Activated naive CD8-positive, alpha-beta T cell (primary cell): ENCODE measurements around the gene BCL2L11.
A peak's percentile ranks its signal among the peaks of the same experiment; 100 is the strongest.

Experiments
- H3K27ac Mint-ChIP-seq: one replicate; pipeline ENCODE4 v1.8.0; 2021; ENCODE audit warnings: mixed read lengths
- H3K27me3 Mint-ChIP-seq: one replicate; pipeline ENCODE4 v1.8.0; 2021; ENCODE audit warnings: mixed read lengths
- H3K36me3 Mint-ChIP-seq: one replicate; pipeline ENCODE4 v1.8.0; 2021; ENCODE audit warnings: mixed read lengths
- H3K4me1 Mint-ChIP-seq: one replicate; pipeline ENCODE4 v1.8.0; 2021; ENCODE audit warnings: low read depth, mixed read lengths
- H3K4me3 Mint-ChIP-seq: one replicate; pipeline ENCODE4 v1.8.0; 2021; ENCODE audit warnings: mild to moderate bottlenecking, mixed read lengths
- H3K9me3 Mint-ChIP-seq: one replicate; pipeline ENCODE4 v1.8.0; 2021; ENCODE audit warnings: low read depth, mixed read lengths

BCL2L11 gene

DNA sequence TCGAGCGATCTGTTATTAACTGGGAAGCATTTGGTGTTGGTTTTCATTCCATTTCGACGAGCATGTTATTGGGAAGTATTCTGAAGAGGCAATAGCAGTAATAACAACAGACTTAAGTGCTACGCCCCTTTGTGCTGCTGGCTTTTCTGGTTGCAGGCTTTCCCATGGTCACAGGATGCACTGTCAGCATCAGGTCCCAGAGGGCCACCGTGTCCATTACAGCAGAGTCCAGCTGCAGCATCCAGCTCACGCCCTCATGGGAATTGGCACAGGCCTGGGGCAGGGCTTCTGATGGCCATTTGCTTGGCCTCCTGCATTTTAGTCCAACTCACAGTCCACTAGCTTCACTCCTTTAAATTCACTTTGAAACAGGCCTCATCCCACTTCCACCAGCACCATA lies 44.4 kb downstream of the BCL2L11 start:
- H3K36me3 Mint-ChIP-seq, result peaks cover 15% of the 10 kb centered on the region
- H3K27me3 Mint-ChIP-seq, result no peaks in the 10 kb centered on the region
- peaks cover 47% of the 10 kb centered on the region for H3K4me1 Mint-ChIP-seq

DNA sequence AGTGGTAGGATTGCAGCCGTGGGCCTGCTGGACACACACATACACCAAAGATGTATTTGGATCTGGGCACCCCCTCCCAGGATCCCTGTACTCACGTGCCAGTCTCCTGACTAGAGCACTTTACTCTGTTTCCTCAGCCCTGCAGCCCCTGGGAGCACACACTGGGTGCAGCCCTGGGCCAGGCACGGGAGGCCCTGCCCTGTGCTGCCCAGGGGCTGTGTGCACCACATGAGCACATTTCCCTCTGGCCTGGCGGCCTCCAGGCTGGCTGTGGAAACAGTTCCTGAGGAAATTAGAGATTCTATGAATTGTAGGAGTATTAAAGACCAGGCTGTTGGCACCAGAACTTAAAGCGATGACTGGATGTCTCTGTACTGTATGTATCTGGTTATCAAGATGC lies 45.4 kb downstream of the BCL2L11 start:
- no peaks in the 10 kb centered on the region for H3K27me3 Mint-ChIP-seq
- H3K4me3 Mint-ChIP-seq, result no peak overlapping the region
- H3K36me3 Mint-ChIP-seq, result peaks cover 11% of the 10 kb centered on the region

More for the DNA sequence above, 44.4 kb downstream of the BCL2L11 start:
- H3K27ac Mint-ChIP-seq, result no peak overlapping the region
- no peaks in the 10 kb centered on the region for H3K9me3 Mint-ChIP-seq
- no peak overlapping the region for H3K4me3 Mint-ChIP-seq

DNA sequence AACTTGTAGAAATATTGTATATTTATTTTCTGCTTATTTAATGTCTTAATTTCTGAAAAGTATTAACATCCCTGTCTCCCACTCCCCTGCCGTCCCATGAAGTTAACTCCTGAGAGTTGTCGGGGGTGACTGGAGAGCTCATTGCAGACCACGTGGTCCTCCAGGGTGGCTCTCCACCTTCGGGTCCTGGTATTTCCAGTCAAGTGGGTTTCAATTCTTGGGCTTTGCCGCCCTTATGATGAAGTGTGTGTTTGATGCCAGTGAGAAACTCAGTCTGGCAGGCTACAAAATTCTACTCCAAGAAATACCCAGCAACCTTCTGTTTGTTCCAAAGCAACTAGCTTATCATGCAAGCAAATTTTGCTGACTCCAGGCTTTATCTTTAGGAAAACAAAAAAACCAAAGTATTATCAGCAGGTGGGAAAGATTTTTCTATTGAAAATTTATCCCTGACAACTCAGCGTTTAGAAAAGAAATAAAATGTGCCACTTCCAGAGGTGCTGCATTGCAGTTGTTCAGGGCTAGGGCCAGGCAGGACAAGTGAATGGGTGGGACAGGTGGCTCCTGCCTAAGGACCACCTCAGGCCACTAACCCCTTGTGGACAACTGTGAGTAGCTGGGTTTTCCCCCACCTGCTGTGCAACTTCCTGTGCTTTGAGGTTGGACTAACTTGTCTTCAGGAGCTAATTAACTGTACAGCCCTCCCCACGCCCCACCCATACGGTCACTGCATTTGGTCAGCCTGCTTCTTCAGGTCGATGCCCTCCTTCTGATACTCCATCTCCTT lies 46.6 kb downstream of the BCL2L11 start:
- H3K36me3 Mint-ChIP-seq, result peaks cover 11% of the 10 kb centered on the region
- H3K27ac Mint-ChIP-seq, result no peak overlapping the region
- no peaks in the 10 kb centered on the region for H3K27me3 Mint-ChIP-seq
- no peak overlapping the region for H3K4me3 Mint-ChIP-seq
- no peaks in the 10 kb centered on the region for H3K9me3 Mint-ChIP-seq
- H3K4me1 Mint-ChIP-seq, result peaks cover 35% of the 10 kb centered on the region

More for the DNA sequence above, 45.4 kb downstream of the BCL2L11 start:
- H3K9me3 Mint-ChIP-seq, result no peaks in the 10 kb centered on the region
- H3K27ac Mint-ChIP-seq, result no peak overlapping the region
- peaks cover 40% of the 10 kb centered on the region for H3K4me1 Mint-ChIP-seq

DNA sequence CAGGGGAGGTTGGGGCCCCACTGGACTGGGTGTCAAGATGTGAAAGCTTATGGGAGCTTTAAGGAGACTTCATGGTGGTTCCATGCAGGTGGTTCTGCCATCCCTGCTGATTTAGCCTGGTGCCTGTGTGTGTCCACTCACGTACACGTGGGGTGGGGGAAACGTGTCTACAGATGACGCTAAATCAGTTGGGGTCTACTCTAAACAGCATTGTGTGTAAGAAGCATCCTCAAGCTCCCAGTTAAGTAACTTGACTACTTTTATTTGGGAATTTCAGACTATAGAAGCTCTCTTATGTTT lies 47.1 kb downstream of the BCL2L11 start:
- peak overlapping the region; percentile 13 for H3K4me3 Mint-ChIP-seq
- H3K36me3 Mint-ChIP-seq, result peaks cover 8% of the 10 kb centered on the region
- H3K4me1 Mint-ChIP-seq, result peaks cover 30% of the 10 kb centered on the region

DNA sequence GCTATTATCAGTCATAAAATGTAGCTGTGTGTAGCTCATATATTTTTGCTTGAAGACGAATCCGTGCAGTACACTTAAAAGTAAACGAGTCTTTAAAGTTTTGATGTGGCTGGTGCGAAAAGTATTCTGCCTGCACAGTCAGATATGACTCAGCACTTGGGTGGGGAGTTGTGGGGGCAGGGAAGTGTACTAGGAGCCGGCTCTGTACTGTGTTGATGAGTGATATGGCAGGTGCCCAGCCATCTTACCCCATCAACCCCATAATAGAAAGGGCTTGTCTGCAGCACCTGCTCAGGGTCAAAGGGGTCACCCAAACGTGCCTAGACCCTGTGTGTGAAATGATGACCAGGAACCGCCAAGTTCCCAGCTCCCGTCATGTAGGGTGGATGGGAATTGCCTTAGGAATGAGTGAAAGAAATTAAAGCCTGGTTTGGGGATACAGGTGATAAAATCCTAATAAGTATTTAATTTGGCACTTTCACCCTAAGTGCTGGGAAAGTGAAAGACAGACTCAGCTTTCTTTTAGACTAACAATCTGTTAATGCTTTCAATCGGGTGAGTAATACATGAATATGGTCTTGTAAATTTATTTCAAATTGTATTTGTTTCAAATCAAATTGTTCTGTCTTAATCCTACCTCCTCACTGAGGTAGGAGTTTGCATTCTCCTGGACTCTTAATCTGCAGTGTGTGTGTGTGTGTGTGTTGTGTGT lies 48.0 kb downstream of the BCL2L11 start:
- Mint-ChIP-seq H3K4me3 (no peak overlapping the region), H3K4me1 (peaks cover 23% of the 10 kb centered on the region), H3K27me3 (no peaks in the 10 kb centered on the region), H3K9me3 (no peaks in the 10 kb centered on the region), H3K36me3 (peaks cover 7% of the 10 kb centered on the region), H3K27ac (peak overlapping the region; percentile 70)

More for the DNA sequence above, 47.1 kb downstream of the BCL2L11 start:
- Mint-ChIP-seq H3K9me3 (no peaks in the 10 kb centered on the region), H3K27me3 (no peaks in the 10 kb centered on the region), H3K27ac (no peak overlapping the region)

DNA sequence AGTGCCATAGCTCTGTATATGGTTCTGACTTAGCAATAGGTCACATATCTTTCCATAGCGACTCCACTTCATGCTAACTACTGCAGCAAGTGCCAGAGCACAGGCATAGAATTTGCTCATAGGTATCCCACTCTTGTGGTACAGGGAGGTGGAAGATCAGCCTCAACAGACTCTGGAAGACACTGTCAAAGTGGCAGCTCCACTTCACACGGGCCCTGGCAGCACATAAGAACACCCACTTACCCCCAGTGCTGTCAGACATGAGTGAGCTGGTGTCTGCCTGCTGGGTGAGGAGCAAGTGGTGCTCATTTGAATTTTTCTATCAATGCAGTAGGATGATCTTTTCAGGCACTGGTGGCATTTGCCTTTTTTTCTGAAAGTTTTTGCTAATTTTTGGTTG lies 48.6 kb downstream of the BCL2L11 start:
- Mint-ChIP-seq H3K4me1 (peaks cover 23% of the 10 kb centered on the region), H3K36me3 (peaks cover 7% of the 10 kb centered on the region), H3K27me3 (no peaks in the 10 kb centered on the region), H3K4me3 (no peak overlapping the region), H3K9me3 (no peaks in the 10 kb centered on the region), H3K27ac (peak overlapping the region; percentile 70)

DNA sequence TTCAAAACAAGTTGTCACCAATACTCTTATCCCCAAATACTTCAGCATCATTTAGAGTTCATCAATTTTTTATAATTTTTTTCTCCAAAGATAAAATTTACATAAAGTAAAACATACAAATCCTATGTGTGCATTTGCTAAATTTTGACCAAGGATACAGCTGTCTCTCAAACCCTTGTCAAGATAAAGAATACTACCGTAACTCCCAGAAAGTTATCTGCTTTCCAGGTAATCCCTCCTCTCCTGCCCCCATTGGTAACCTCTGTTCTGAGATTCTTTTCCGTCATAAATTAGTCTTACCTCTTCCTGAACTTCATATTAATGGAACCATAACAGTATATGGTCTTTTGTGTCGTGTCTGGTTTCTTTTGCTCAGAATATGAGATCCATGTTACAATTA lies 49.2 kb downstream of the BCL2L11 start:
- Mint-ChIP-seq H3K36me3 (peaks cover 5% of the 10 kb centered on the region), H3K9me3 (no peaks in the 10 kb centered on the region), H3K27me3 (peaks cover 1% of the 10 kb centered on the region), H3K4me1 (peaks cover 23% of the 10 kb centered on the region), H3K4me3 (no peak overlapping the region), H3K27ac (no peak overlapping the region)

DNA sequence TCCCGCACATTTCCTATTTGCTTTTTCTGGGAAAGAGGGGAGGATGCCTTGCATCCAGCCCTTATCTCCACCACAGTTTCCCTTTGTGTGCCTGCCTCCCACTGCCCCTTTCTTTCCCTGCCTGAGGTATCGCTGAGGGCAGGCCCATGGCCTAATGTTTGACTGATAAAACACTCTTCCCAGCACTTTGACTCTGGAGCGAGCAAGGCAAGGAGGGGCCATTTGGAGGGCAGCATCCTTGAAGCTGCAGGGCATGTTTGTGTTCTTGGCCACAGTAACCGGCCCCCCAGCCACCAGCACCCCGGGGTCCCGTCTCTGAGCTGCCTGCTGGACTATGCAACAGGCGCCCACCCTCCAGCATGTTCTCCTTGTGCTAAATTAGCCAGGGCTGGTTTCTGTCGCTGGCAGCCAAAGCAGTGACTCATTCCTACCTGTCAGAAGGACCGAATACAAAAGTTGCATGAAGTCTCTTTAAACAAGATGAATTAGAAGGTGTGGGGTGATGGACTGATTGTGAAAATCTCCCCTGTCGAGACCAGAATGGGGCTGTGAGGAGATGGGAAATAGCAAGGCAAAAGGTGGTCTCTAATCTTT lies 50.7 kb downstream of the BCL2L11 start:
- H3K9me3 Mint-ChIP-seq, result no peaks in the 10 kb centered on the region
- no peak overlapping the region for H3K27ac Mint-ChIP-seq
- H3K4me1 Mint-ChIP-seq, result peaks cover 23% of the 10 kb centered on the region
- H3K27me3 Mint-ChIP-seq, result peaks cover 3% of the 10 kb centered on the region
- no peak overlapping the region for H3K4me3 Mint-ChIP-seq
- H3K36me3 Mint-ChIP-seq, result no peaks in the 10 kb centered on the region

DNA sequence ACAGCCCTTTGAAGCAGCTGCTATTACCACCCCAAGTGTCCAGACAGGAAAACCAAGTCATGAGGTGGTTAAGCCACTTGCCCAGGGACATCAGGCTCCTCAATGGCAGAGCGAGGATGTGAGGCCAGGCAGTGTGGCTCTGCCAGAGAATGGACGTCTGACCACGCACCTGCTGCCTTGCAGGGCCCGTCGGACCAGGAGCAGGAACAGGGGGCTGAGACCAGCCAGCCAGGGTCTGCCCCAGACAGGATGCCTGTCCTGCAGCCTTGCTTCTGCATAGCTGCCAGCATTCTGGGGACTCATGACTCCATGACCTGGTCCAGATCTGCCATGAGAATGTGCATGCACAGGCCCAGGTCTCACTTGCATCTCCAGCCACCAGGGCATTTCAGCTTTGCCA lies 52.0 kb downstream of the BCL2L11 start:
- no peaks in the 10 kb centered on the region for H3K36me3 Mint-ChIP-seq
- no peaks in the 10 kb centered on the region for H3K9me3 Mint-ChIP-seq
- no peak overlapping the region for H3K27ac Mint-ChIP-seq
- no peak overlapping the region for H3K4me3 Mint-ChIP-seq
- H3K4me1 Mint-ChIP-seq, result peaks cover 18% of the 10 kb centered on the region
- peaks cover 4% of the 10 kb centered on the region for H3K27me3 Mint-ChIP-seq

DNA sequence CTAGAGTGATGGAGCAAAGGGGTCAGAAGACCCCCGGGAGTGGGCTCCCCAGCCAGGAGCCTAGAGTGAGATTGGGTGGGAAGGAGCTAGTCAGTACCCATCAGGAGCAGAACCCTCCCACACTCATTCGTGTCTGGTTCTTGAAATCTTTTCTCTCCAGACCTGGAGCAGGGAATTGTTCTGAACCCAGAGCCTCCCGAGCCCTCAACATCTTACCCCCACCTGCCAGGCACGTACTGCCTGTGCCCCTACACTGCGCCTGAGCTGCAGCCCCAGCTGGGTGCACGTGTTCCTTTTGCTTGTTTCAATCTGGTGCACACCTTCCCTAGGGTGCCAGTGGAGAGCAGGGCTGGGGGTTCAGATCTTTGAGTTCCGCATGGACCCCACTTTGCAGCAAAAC lies 52.6 kb downstream of the BCL2L11 start:
- H3K4me1 Mint-ChIP-seq, result peaks cover 13% of the 10 kb centered on the region
- H3K4me3 Mint-ChIP-seq, result no peak overlapping the region
- H3K27ac Mint-ChIP-seq, result no peak overlapping the region
- H3K27me3 Mint-ChIP-seq, result peaks cover 4% of the 10 kb centered on the region
- no peaks in the 10 kb centered on the region for H3K36me3 Mint-ChIP-seq
- no peaks in the 10 kb centered on the region for H3K9me3 Mint-ChIP-seq

DNA sequence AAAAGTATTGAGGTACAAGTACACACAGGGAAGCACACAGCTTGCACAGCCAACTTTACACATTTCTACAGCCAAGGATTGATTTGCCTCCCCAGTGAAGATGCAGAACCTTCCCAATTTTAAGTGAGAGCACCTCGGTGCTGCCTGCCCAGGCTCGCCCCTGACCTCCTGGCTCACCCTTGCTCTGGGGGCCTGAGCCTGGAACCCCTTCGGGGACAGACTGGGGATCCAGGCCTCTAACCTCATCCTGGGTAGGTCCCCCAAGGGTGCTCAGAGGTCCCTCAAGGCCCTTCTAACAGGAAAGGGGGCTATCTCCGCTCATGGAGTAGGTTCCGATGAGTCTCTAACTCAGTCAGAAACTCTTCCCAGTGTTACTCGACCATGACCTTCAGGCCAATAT lies 53.1 kb downstream of the BCL2L11 start:
- Mint-ChIP-seq H3K36me3 (no peaks in the 10 kb centered on the region), H3K4me3 (no peak overlapping the region), H3K27ac (no peak overlapping the region), H3K9me3 (no peaks in the 10 kb centered on the region), H3K4me1 (peaks cover 8% of the 10 kb centered on the region), H3K27me3 (peaks cover 4% of the 10 kb centered on the region)

DNA sequence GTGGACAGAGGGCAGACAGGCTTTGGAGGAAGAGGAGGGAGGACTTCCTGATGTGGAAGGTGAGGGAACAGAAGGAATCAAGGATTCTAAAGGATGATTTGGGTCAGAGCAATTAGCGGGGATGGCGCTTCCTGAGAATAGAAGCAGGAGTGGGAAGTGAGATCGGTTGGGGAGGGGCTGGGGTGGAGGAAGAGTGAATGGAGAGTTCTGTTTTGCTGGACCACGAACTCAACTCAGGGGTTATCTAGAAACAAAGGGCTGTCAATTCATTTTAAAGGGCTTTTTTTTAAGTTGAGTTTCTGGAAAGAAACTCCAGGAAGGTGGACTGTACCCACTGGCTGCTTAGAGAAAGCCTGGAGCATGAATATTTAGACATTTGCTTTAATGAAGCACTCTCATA lies 54.9 kb downstream of the BCL2L11 start:
- no peaks in the 10 kb centered on the region for H3K4me1 Mint-ChIP-seq
- peaks cover 4% of the 10 kb centered on the region for H3K27me3 Mint-ChIP-seq
- no peaks in the 10 kb centered on the region for H3K36me3 Mint-ChIP-seq
- no peaks in the 10 kb centered on the region for H3K9me3 Mint-ChIP-seq
- no peak overlapping the region for H3K27ac Mint-ChIP-seq
- no peak overlapping the region for H3K4me3 Mint-ChIP-seq

DNA sequence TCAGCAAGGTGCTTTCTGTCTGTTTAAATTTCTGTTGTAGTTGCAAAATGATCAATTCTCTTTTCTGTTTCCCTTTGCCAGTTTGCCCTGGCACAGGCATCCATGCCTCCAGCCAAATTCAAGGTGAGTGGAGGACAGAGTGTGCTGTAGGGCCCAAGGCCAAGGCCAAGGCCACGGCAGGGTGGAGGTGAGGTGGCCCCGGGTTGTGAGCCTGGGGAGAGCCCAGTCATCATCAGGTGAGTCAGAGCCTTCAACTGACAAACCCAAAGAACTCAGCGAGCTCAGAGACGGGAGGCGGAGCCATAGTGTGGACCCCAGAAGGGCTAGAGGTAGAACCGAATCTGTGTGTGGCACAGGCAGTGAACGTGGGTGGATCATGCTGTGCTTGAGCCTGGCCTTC lies 55.7 kb downstream of the BCL2L11 start:
- no peak overlapping the region for H3K27ac Mint-ChIP-seq
- no peaks in the 10 kb centered on the region for H3K36me3 Mint-ChIP-seq
- H3K4me1 Mint-ChIP-seq, result no peaks in the 10 kb centered on the region
- no peak overlapping the region for H3K4me3 Mint-ChIP-seq
- peaks cover 5% of the 10 kb centered on the region for H3K27me3 Mint-ChIP-seq
- H3K9me3 Mint-ChIP-seq, result no peaks in the 10 kb centered on the region

DNA sequence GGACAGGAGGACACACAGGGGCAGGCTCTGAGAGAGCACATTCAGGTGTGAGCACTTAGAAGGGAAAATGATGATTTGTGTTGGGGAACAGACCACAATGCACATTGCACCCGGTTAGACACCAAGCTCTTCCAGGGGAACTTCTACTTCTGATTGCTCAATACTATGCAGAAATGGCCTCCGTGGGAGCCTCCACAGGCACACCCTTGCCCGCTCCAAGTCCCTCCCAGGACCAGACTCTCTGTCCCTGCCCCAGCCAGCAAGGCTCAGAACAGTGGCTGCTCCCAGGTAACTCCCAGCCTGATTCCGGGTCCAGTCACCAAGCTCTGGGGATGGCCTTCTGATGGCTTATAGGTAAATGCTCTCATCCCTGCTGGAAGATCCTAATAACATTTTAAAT lies 56.2 kb downstream of the BCL2L11 start:
- H3K27me3 Mint-ChIP-seq, result peaks cover 5% of the 10 kb centered on the region
- no peaks in the 10 kb centered on the region for H3K36me3 Mint-ChIP-seq
- H3K4me1 Mint-ChIP-seq, result no peaks in the 10 kb centered on the region
- H3K4me3 Mint-ChIP-seq, result no peak overlapping the region
- no peaks in the 10 kb centered on the region for H3K9me3 Mint-ChIP-seq
- H3K27ac Mint-ChIP-seq, result no peak overlapping the region

DNA sequence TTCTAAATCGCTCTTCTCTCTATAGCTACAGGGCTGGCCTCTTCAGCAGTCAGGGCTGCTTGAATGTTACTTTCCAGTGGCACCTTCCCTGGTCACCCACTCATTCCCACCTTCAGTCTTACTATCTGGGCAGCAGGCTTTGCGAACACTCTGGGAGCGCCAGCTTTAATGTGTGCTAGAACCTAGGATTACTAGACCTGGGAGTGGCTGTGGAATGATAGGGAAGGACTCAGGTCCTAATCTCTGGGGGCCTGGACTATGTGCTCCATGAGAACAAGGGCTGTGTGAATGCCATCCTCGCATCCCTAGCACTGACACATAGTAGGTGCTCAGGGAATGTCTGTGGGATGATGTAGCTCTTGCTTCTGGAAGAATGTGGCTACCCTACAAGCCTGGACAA lies 57.6 kb downstream of the BCL2L11 start:
- H3K27me3 Mint-ChIP-seq, result peaks cover 5% of the 10 kb centered on the region
- H3K27ac Mint-ChIP-seq, result no peak overlapping the region
- no peak overlapping the region for H3K4me3 Mint-ChIP-seq
- H3K36me3 Mint-ChIP-seq, result no peaks in the 10 kb centered on the region
- no peaks in the 10 kb centered on the region for H3K4me1 Mint-ChIP-seq
- no peaks in the 10 kb centered on the region for H3K9me3 Mint-ChIP-seq
